DOHH2 (cell line): ENCODE results near the gene ESRRB.

ENCODE experiments used
- CTCF ChIP-seq: fragments of 200-600 bp; sonication (generic); IDR thresholded peaks from one replicate; pipeline ENCODE4 v1.5.1; 2014; ENCODE audit warnings: antibody characterized with exemption, mild to moderate bottlenecking, low read depth, low read length; ENCODE audit not compliant: poor library complexity, severe bottlenecking
- EZH2phosphoT487 ChIP-seq: fragments of 200-600 bp; sonication (generic); IDR thresholded peaks from 2 replicates; pipeline ENCODE4 v1.6.1; 2017; ENCODE audit warnings: borderline replicate concordance, mild to moderate bottlenecking, antibody characterized with exemption, low read length, moderate library complexity, mixed read lengths

GRCh38 chr14:76550534-76550933 lies 174.6 kb downstream of the ESRRB start:
- TF ChIP-seq CTCF: no peak
- TF ChIP-seq EZH2phosphoT487: no peak
